HepG2 (cell line): ENCODE results near the gene SLC9A4. TPM values are rescaled to one million over a fixed set of nuclear protein-coding genes. Genes with fewer than 3 reads are reported as not detected.

Experiments used
- ATAC-seq: fragments of 200-7000 bp; cut with Tn5 transposase; 3 replicates; pipeline ENCODE4 v1.9.1; 2020; ENCODE audit warnings: mild to moderate bottlenecking, moderate library complexity
- BruUV-seq: library from RNA; stranded (reverse); fragments of 400-500 nt; replicated peaks from 2 replicates; lab custom pipeline; 2021; lab: Mats Ljungman, UMichigan
- CTCF ChIA-PET: fragments of 300-600 bp; formaldehyde crosslinking; extraction: SDS; loops from one replicate; lab custom pipeline; 2021; ENCODE audit warnings: low total read pairs, inconsistent platforms, low intra/inter-chr PET ratio; lab: Yijun Ruan, JAX
- POLR2A ChIA-PET: fragments of 350-600 bp; sonication (Branson Sonifier 250); formaldehyde crosslinking; loops from one replicate; lab custom pipeline; 2020; ENCODE audit warnings: antibody characterized with exemption, inconsistent platforms; lab: Yijun Ruan, JAX
- DNase-seq: peaks from one replicate; pipeline ENCODE4 v3.0.0-alpha.2; 2015; ENCODE audit warnings: low spot score
- FAIRE-seq: peaks from 3 replicates; lab custom pipeline; 2011; peaks lifted over from hg19 to GRCh38; lab: Jason Lieb, UNC
- H2AFZ ChIP-seq: one replicate; pipeline ENCODE4 v1.6.1; 2011; ENCODE audit warnings: low read length, inconsistent platforms
- H3K27ac ChIP-seq: fragments of 300-600 bp; 3 replicates; pipeline ENCODE4 v1.8.0; 2011; ENCODE audit warnings: mixed run types, mild to moderate bottlenecking, mixed read lengths, low read length, inconsistent platforms; ENCODE audit not compliant: insufficient read depth; ENCODE audit errors: extremely low read length
- H3K27me3 ChIP-seq, 2 experiments: fragments of 200-600 bp in 1 of 2; 2 replicates in 1 of 2; 3 replicates in 1 of 2; pipeline versions ENCODE4 v1.6.0 to v1.8.0; 2011; ENCODE audit warnings: low read length in 2 of 2, mild to moderate bottlenecking in 2 of 2, moderate library complexity in 2 of 2, inconsistent platforms in 1 of 2; ENCODE audit not compliant: insufficient read depth in 2 of 2, control insufficient read depth in 1 of 2
- H3K36me3 ChIP-seq, 2 experiments: fragments of 200-600 bp in 1 of 2; replicated peaks in 1 of 2; 2 replicates in 1 of 2; 3 replicates in 1 of 2; pipeline versions ENCODE4 v1.5.1 to v1.8.0; 2011; ENCODE audit warnings: low read length in 2 of 2, inconsistent platforms in 1 of 2; ENCODE audit not compliant: insufficient read depth in 2 of 2, control insufficient read depth in 1 of 2
- H3K4me1 ChIP-seq: 2 replicates; pipeline ENCODE4 v1.5.1; 2012; ENCODE audit warnings: low read length, inconsistent platforms; ENCODE audit not compliant: insufficient read depth
- H3K4me2 ChIP-seq: 2 replicates; pipeline ENCODE4 v1.6.0; 2011; ENCODE audit warnings: low read depth, low read length, inconsistent platforms
- H3K4me3 ChIP-seq, 3 experiments: fragments of 200-600 bp in 1 of 3; sonication (generic), shearing (Covaris generic) in 1 of 3; replicated peaks in 1 of 3; 2 replicates each; pipeline ENCODE4 v1.5.1; 2011 to 2016; ENCODE audit warnings: low read length in 3 of 3, inconsistent platforms in 2 of 3, low read depth in 2 of 3, mild to moderate bottlenecking in 2 of 3, control low read depth in 1 of 3, mixed read lengths in 1 of 3; ENCODE audit not compliant: insufficient read depth in 1 of 3
- H3K79me2 ChIP-seq: one replicate; pipeline ENCODE4 v1.6.1; 2011; ENCODE audit warnings: low read length, inconsistent platforms; ENCODE audit not compliant: insufficient read depth
- H3K9ac ChIP-seq: 2 replicates; pipeline ENCODE4 v1.6.0; 2011; ENCODE audit warnings: mild to moderate bottlenecking, low read depth, low read length, inconsistent platforms; ENCODE audit not compliant: insufficient read depth
- H3K9me3 ChIP-seq: 2 replicates; pipeline ENCODE4 v1.5.1; 2012; ENCODE audit warnings: mild to moderate bottlenecking, low read length
- H4K20me1 ChIP-seq: 2 replicates; pipeline ENCODE4 v1.6.0; 2011; ENCODE audit warnings: inconsistent platforms, mild to moderate bottlenecking, low read length, moderate library complexity; ENCODE audit not compliant: insufficient read depth
- ATF7 ChIP-seq, 2 experiments: fragments of 450-650 bp in 1 of 2; sonication (generic) in 1 of 2; formaldehyde crosslinking in 1 of 2; IDR thresholded peaks; 2 replicates each; pipeline versions ENCODE4 v1.4.0 to v1.6.1; 2016 to 2020; ENCODE audit warnings: antibody characterized with exemption in 1 of 2, mild to moderate bottlenecking in 1 of 2, missing genetic modification reagents in 1 of 2
- CREB1 ChIP-seq, 2 experiments: fragments of 450-650 bp in 1 of 2; IDR thresholded peaks; 2 replicates each; pipeline ENCODE4 v1.6.1; 2016 to 2017; ENCODE audit warnings: control low read depth in 1 of 2, mild to moderate bottlenecking in 1 of 2, missing compliant biosample characterization in 1 of 2, missing genetic modification characterization in 1 of 2
- HHEX ChIP-seq: IDR thresholded peaks from 2 replicates; pipeline ENCODE4 v1.6.1; 2016; ENCODE audit warnings: control low read depth
- HOXD1 ChIP-seq: sonication (generic); formaldehyde crosslinking; IDR thresholded peaks from 2 replicates; pipeline ENCODE4 v1.5.0; 2020; ENCODE audit warnings: missing genetic modification reagents
- LBX2 ChIP-seq: sonication (generic); formaldehyde crosslinking; IDR thresholded peaks from 2 replicates; pipeline ENCODE4 v1.5.0; 2020; ENCODE audit warnings: missing genetic modification reagents, mild to moderate bottlenecking, borderline replicate concordance
- MTF2 ChIP-seq: sonication (generic); formaldehyde crosslinking; IDR thresholded peaks from 2 replicates; pipeline ENCODE4 v1.5.0; 2020; ENCODE audit warnings: missing genetic modification reagents, borderline replicate concordance
- NFKB2 ChIP-seq: sonication (generic); formaldehyde crosslinking; IDR thresholded peaks from 2 replicates; pipeline ENCODE4 v1.4.0; 2020; ENCODE audit warnings: missing genetic modification reagents, borderline replicate concordance
- POLR2AphosphoS2 ChIP-seq: IDR thresholded peaks from 2 replicates; pipeline ENCODE4 v1.6.1; 2011; ENCODE audit warnings: low read depth, low read length, improper control_type of control experiment
- SAFB2 ChIP-seq: sonication (generic); formaldehyde crosslinking; IDR thresholded peaks from 2 replicates; pipeline ENCODE4 v1.5.1; 2020; ENCODE audit warnings: missing genetic modification reagents, low read depth, mild to moderate bottlenecking, borderline replicate concordance
- SPEN ChIP-seq: sonication (generic); formaldehyde crosslinking; IDR thresholded peaks from 2 replicates; pipeline ENCODE4 v1.5.1; 2020; ENCODE audit warnings: low read depth, mild to moderate bottlenecking, missing genetic modification reagents
- ZNF333 ChIP-seq: sonication (generic); formaldehyde crosslinking; IDR thresholded peaks from 2 replicates; pipeline ENCODE4 v1.4.0; 2020; ENCODE audit warnings: mild to moderate bottlenecking, missing genetic modification reagents, borderline replicate concordance
- WGBS: methylation state at CpG from one replicate; pipeline ENCODE4 v1.1.6; 2017; ENCODE audit warnings: low lambda C conversion rate; 5-methylcytosine and 5-hydroxymethylcytosine counted together
- in situ Hi-C: cut with HindIII; loops from 2 replicates; pipeline ENCODE4 v1.10.0; 2017; ENCODE audit warnings: low pct_unique_long_range_greater_than_20kb; ENCODE audit not compliant: extremely low pct_ligation_motif_present
- intact Hi-C: fragments of 100-400 bp; cut with micrococcal nuclease; formaldehyde crosslinking; loops from one replicate; pipeline ENCODE4 v1.10.0; 2022; ENCODE audit not compliant: unreplicated experiment
- microRNA-seq: library from miRNA; unstranded; fragments of <30 nt; microRNA quantifications from one replicate; pipeline ENCODE4, GENCODE V29; 2020
- polyA plus RNA-seq, 8 experiments: library from polyadenylated mRNA; depleted of rRNA in 3 of 8; stranded (reverse) in 7 of 8; unstranded in 1 of 8; fragments of >200 nt; fragmentation: Illumina TruSeq in 4 of 8; extraction: Trizol in 4 of 8; gene quantifications; 2 replicates each; pipeline versions ENCODE4 v1.2.1 to v1.2.3, GENCODE V29; 2011 to 2016; ENCODE audit warnings: low read depth in 4 of 8, missing spikeins in 1 of 8, mixed read lengths in 1 of 8; ENCODE audit not compliant: insufficient read depth in 1 of 8
- small RNA-seq, 3 experiments: library from RNA; depleted of rRNA; stranded (forward); fragments of <200 nt; gene quantifications; one replicate each; pipeline ENCODE3, GENCODE V24; 2012; ENCODE audit warnings: low read depth in 2 of 3, low replicate concordance in 1 of 3; ENCODE audit not compliant: insufficient read length in 3 of 3, insufficient read depth in 2 of 3
- total RNA-seq, 5 experiments: library from RNA; depleted of rRNA; stranded (reverse); fragments of >200 nt; fragmentation: Illumina TruSeq; extraction: Trizol; gene quantifications; 2 replicates each; pipeline ENCODE4 v1.2.3, GENCODE V29; 2016; ENCODE audit warnings: low read depth in 1 of 5

The SLC9A4 gene
- total and polyA plus RNA-seq, 2 of the 13 experiments (the other 11 are each of a cell fraction or from before 2014, with no cell fraction given), result not detected

GRCh38 chr2:102582845-102583244 lies 109.8 kb downstream of the SLC9A4 start:
- ChIA-PET POLR2A (no interaction called here), CTCF (no interaction called here)
- Histone ChIP-seq H3K4me2 (no peak overlapping the region), H3K79me2 (no peaks in the 10 kb centered on the region), H3K9me3 (no peaks in the 10 kb centered on the region), H3K27me3 (no peaks in the 10 kb centered on the region), H4K20me1 (no peaks in the 10 kb centered on the region), H3K9ac (no peak overlapping the region), H3K27ac (no peak overlapping the region), H3K36me3 (no peaks in the 10 kb centered on the region), H3K4me1 (no peaks in the 10 kb centered on the region), H2AFZ (no peak overlapping the region), H3K4me3 (no peak overlapping the region)
- DNase-seq (no peak), ATAC-seq (no peak), FAIRE-seq (no peak)
- peak; percentile 93 for TF ChIP-seq ATF7 (IDR thresholded peaks at IDR 0.05)
- TF ChIP-seq ATF7 (CRISPR knock-in tag; IDR thresholded peaks at IDR 0.05), result no peak
- no peak for TF ChIP-seq MTF2 (CRISPR knock-in tag)
- TF ChIP-seq HHEX (CRISPR knock-in tag), result no peak
- no peak for TF ChIP-seq HOXD1 (CRISPR knock-in tag)
- no peak for TF ChIP-seq POLR2AphosphoS2
- TF ChIP-seq SAFB2 (CRISPR knock-in tag), result no peak
- peak; percentile 37 for TF ChIP-seq CREB1 (IDR thresholded peaks at IDR 0.05)
- TF ChIP-seq CREB1 (CRISPR knock-in tag; IDR thresholded peaks at IDR 0.05), result no peak
- no peak for TF ChIP-seq LBX2 (CRISPR knock-in tag)
- TF ChIP-seq SPEN (CRISPR knock-in tag), result no peak
- no peak for TF ChIP-seq NFKB2 (CRISPR knock-in tag)
- TF ChIP-seq ZNF333 (CRISPR knock-in tag), result no peak
- 0% methylated on average over 2 of the region's 2 CpGs for WGBS
- intact Hi-C loops, result no loop called here
- no TSS peak for BruUV-seq
- in situ Hi-C loops, result no loop called here

Small RNA genes within 50 kb of the gene (microRNA-seq; reads per million reads assigned to microRNA genes)
- gene MIR4772, result not detected

Small RNA genes within 50 kb of the gene (small RNA-seq; reads per million reads assigned to genes)
- gene MIR4772, result 0 reads per million in 3 experiments

Other genes starting within 250 kb of the SLC9A4 start
- 0.02 and 0.06 TPM in 2 replicates for gene IL1RL1, start 161.7 kb upstream of the SLC9A4 start, total RNA-seq (2016; rRNA removed; fragmentation: Illumina TruSeq; extraction: Trizol)
- gene IL1RL1, start 161.7 kb upstream of the SLC9A4 start, polyA plus RNA-seq (2011; rRNA removed), result 0.03 and 0.04 TPM in 2 replicates
- 0.04 TPM in 1 of 2 replicates, not detected in the other for gene IL18R1, start 117.4 kb upstream of the SLC9A4 start, total RNA-seq (2016; rRNA removed; fragmentation: Illumina TruSeq; extraction: Trizol)
- gene IL18R1, start 117.4 kb upstream of the SLC9A4 start, polyA plus RNA-seq (2011; rRNA removed), result 0.01 and 0.08 TPM in 2 replicates
- not detected in 2 replicates for gene IL18RAP, start 50.1 kb upstream of the SLC9A4 start, total RNA-seq (2016; rRNA removed; fragmentation: Illumina TruSeq; extraction: Trizol)
- gene IL18RAP, start 50.1 kb upstream of the SLC9A4 start, polyA plus RNA-seq (2011; rRNA removed), result 0.05 TPM in 1 of 2 replicates, not detected in the other
- gene SLC9A2, start 146.3 kb downstream of the SLC9A4 start, total RNA-seq (2016; rRNA removed; fragmentation: Illumina TruSeq; extraction: Trizol), result 0.02 TPM in 1 of 2 replicates, not detected in the other
- gene SLC9A2, start 146.3 kb downstream of the SLC9A4 start, polyA plus RNA-seq (2011; rRNA removed), result not detected in 2 replicates